Natural killer cell (primary cell): ENCODE data around the gene DNAJB11. TPM values are rescaled to one million over a fixed set of nuclear protein-coding genes. Genes with fewer than 3 reads are reported as not detected.

Source experiments
- ATAC-seq, 3 donors: fragments of 150-1000 bp in 2 of 3; fragments of 200-7000 bp in 1 of 3; cut with Tn5 transposase; 1 replicate in 1 of 3; 2 replicates in 2 of 3; pipeline ENCODE4 v1.10.0; 2021; ENCODE audit warnings: mild to moderate bottlenecking in 2 of 3, moderate library complexity in 2 of 3
- DNase-seq, 2 donors: peaks; one replicate each; pipeline versions ENCODE4 v3.0.0 to v3.0.0-alpha.2; 2013 to 2021; ENCODE audit warnings: mixed read lengths in 1 of 2
- H3K27ac ChIP-seq: one replicate; pipeline ENCODE4 v1.5.1; 2013; ENCODE audit warnings: mild to moderate bottlenecking, low read length
- H3K27me3 ChIP-seq: one replicate; pipeline ENCODE4 v1.6.1; 2013; ENCODE audit warnings: low read length; ENCODE audit not compliant: control insufficient read depth, insufficient read depth
- H3K36me3 ChIP-seq: one replicate; pipeline ENCODE4 v1.6.1; 2013; ENCODE audit warnings: low read length; ENCODE audit not compliant: control insufficient read depth, insufficient read depth
- H3K4me1 ChIP-seq: one replicate; pipeline ENCODE4 v1.6.1; 2013; ENCODE audit warnings: low read length; ENCODE audit not compliant: control insufficient read depth, insufficient read depth
- H3K4me3 ChIP-seq: one replicate; pipeline ENCODE4 v1.5.1; 2013; ENCODE audit warnings: low read length
- H3K9me3 ChIP-seq: one replicate; pipeline ENCODE4 v1.6.1; 2013; ENCODE audit warnings: low read length; ENCODE audit not compliant: control insufficient read depth, insufficient read depth
- H3K27ac Mint-ChIP-seq, 2 donors: one replicate each; pipeline ENCODE4 v1.8.0; 2022; ENCODE audit warnings: mild to moderate bottlenecking in 2 of 2, mixed read lengths in 2 of 2, moderate library complexity in 1 of 2
- H3K27me3 Mint-ChIP-seq, 2 donors: one replicate each; pipeline ENCODE4 v1.8.0; 2022; ENCODE audit warnings: low read depth in 2 of 2, mixed read lengths in 2 of 2
- H3K36me3 Mint-ChIP-seq: one replicate; pipeline ENCODE4 v1.8.0; 2022; ENCODE audit warnings: mixed read lengths
- H3K4me1 Mint-ChIP-seq, 2 donors: one replicate each; pipeline ENCODE4 v1.8.0; 2022; ENCODE audit warnings: mixed read lengths in 2 of 2
- H3K4me3 Mint-ChIP-seq: one replicate; pipeline ENCODE4 v1.8.0; 2022; ENCODE audit warnings: mild to moderate bottlenecking, moderate library complexity, mixed read lengths
- H3K9me3 Mint-ChIP-seq, 2 donors: one replicate each; pipeline ENCODE4 v1.8.0; 2022; ENCODE audit warnings: mixed read lengths in 2 of 2
- CTCF ChIP-seq: fragments of 200-600 bp; IDR thresholded peaks from one replicate; pipeline ENCODE4 v1.8.0; 2022; ENCODE audit warnings: antibody characterized with exemption
- WGBS: methylation state at CpG from one replicate; pipeline ENCODE4 v1.1.7; 2013; ENCODE audit warnings: missing lambda C conversion rate; ENCODE audit not compliant: insufficient coverage; 5-methylcytosine and 5-hydroxymethylcytosine counted together
- intact Hi-C: fragments of 100-400 bp; cut with micrococcal nuclease; formaldehyde crosslinking; loops from one replicate; pipeline ENCODE4 v1.14.2; 2022
- total RNA-seq, 4 donors: library from RNA; stranded (reverse); fragments of 120-200 nt in 1 of 4; gene quantifications; one replicate each; pipeline versions ENCODE4 v1.2.3 to v1.2.4, GENCODE V29; 2013 to 2022

DNAJB11 gene
- total RNA-seq, 3 donors from 2014 or later (not counting 1 experiment from before 2014, with no cell fraction given), result 85.9 to 112 (median 111) TPM

GRCh38 chr3:186544281-186544680, 26.2 kb upstream of the DNAJB11 start, which contains the start of gene CRYGS:
CRYGS (minus strand) TSS chr3:186544380; CDS start chr3:186544326, 54 bp downstream.
- H3K27ac ChIP-seq, result no peak within 1 kb of the TSS
- no peaks in the 10 kb centered on the region for H3K27me3 ChIP-seq
- no peaks in the 10 kb centered on the region for H3K27me3 Mint-ChIP-seq
- intact Hi-C loops, result loop anchor here (5.0 kb wide), 1 partner anchor 82 kb away; no protein-coding TSS in a partner anchor
- no peak within 1 kb of the TSS for H3K4me3 ChIP-seq
- ATAC-seq, result no peak
- no peak within 1 kb of the TSS for H3K27ac Mint-ChIP-seq
- H3K9me3 ChIP-seq, result no peaks in the 10 kb centered on the region
- H3K4me1 ChIP-seq, result no peaks in the 10 kb centered on the region
- peaks cover 8% of the 10 kb centered on the region in 2 donors for H3K4me1 Mint-ChIP-seq
- WGBS, result 90% methylated on average over 2 of the region's 2 CpGs
- H3K4me3 Mint-ChIP-seq, result no peak within 1 kb of the TSS
- H3K9me3 Mint-ChIP-seq, result no peaks in the 10 kb centered on the region
- peaks cover 9% of the 10 kb centered on the region for H3K36me3 Mint-ChIP-seq
- no peak for DNase-seq
- TF ChIP-seq CTCF, result no peak
- peaks cover 17% of the 10 kb centered on the region for H3K36me3 ChIP-seq

DNA sequence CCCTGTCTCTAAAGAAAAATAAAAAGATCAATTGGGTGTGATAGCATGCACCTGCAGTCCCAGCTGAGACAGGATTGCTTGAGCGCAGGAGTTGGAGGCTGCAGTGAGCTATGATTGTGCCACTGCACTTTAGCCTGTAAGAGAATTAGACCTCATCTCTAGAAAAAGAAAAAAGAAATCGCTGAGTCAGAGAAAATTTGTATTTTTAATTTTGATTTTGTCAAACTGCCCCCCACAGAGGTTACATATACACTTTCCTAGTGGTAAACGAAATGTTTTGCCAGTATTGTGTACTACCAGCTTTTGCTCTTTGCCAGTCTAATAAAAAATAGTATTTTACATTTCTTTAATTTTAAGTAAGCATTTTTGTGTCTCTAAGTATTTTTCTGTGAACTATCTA, 21.0 kb upstream of the DNAJB11 start:
- no peak overlapping the region for H3K4me3 ChIP-seq
- ATAC-seq (no peak), DNase-seq (no peak)
- Mint-ChIP-seq H3K36me3 (no peaks in the 10 kb centered on the region), H3K27ac (no peak overlapping the region), H3K27me3 (no peaks in the 10 kb centered on the region), H3K4me1 (no peaks in the 10 kb centered on the region), H3K4me3 (no peak overlapping the region), H3K9me3 (no peaks in the 10 kb centered on the region)
- TF ChIP-seq CTCF, result no peak
- H3K4me1 ChIP-seq, result no peaks in the 10 kb centered on the region
- H3K36me3 ChIP-seq, result peaks cover 45% of the 10 kb centered on the region
- intact Hi-C loops, result no loop called here
- H3K27ac ChIP-seq, result no peak overlapping the region
- H3K27me3 ChIP-seq, result no peaks in the 10 kb centered on the region
- no peaks in the 10 kb centered on the region for H3K9me3 ChIP-seq
- WGBS, result 100% methylated on average over 1 of the region's 3 CpGs

DNA sequence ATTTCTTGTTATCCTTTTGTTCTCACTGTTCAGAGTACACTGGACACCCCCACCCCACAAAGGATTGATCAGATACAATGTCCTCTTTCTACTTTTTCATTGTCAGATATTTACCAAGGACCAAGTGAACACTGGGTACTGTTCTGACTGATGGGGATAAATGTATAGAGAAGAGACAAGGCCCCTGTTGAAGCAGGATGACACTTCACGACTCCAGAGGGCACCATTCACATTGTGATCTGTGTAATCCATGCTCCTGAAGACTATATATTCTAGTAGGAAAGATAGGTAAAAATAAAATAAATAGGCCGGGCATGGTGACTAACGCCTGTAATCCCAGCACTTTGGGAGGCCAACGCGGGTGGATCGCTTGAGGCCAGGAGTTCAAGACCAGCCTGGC, 19.1 kb upstream of the DNAJB11 start:
- Mint-ChIP-seq H3K4me1 (no peaks in the 10 kb centered on the region), H3K36me3 (no peaks in the 10 kb centered on the region), H3K4me3 (no peak overlapping the region), H3K9me3 (no peaks in the 10 kb centered on the region), H3K27ac (no peak overlapping the region), H3K27me3 (no peaks in the 10 kb centered on the region)
- DNase-seq, result no peak
- TF ChIP-seq CTCF, result no peak
- intact Hi-C loops, result no loop called here
- no peaks in the 10 kb centered on the region for H3K4me1 ChIP-seq
- no peaks in the 10 kb centered on the region for H3K9me3 ChIP-seq
- H3K27ac ChIP-seq, result no peak overlapping the region
- H3K4me3 ChIP-seq, result no peak overlapping the region
- peaks cover 60% of the 10 kb centered on the region for H3K36me3 ChIP-seq
- no peak for ATAC-seq
- 100% methylated on average over 6 of the region's 6 CpGs for WGBS
- no peaks in the 10 kb centered on the region for H3K27me3 ChIP-seq

GRCh38 chr3:186552408-186553031, 18.0 kb upstream of the DNAJB11 start:
- ATAC-seq, result no peak
- H3K9me3 Mint-ChIP-seq, result no peaks in the 10 kb centered on the region
- WGBS, result 87% methylated on average over 5 of the region's 5 CpGs
- DNase-seq, result no peak
- intact Hi-C loops, result no loop called here
- H3K4me1 Mint-ChIP-seq, result peaks cover 0 to 4% of the 10 kb centered on the region in 2 donors
- Histone ChIP-seq H3K4me3 (no peak overlapping the region), H3K27me3 (no peaks in the 10 kb centered on the region), H3K4me1 (no peaks in the 10 kb centered on the region), H3K36me3 (peaks cover 70% of the 10 kb centered on the region), H3K27ac (no peak overlapping the region), H3K9me3 (no peaks in the 10 kb centered on the region)
- no peak overlapping the region for H3K27ac Mint-ChIP-seq
- no peaks in the 10 kb centered on the region for H3K27me3 Mint-ChIP-seq
- no peak for TF ChIP-seq CTCF
- H3K4me3 Mint-ChIP-seq, result no peak overlapping the region
- H3K36me3 Mint-ChIP-seq, result no peaks in the 10 kb centered on the region
